Measurements from ENCODE around the gene CKLF. TPM values are rescaled to one million over a fixed set of nuclear protein-coding genes. Genes with fewer than 3 reads are reported as not detected.

The CKLF gene
- polyA plus RNA-seq, 1 of the 3 experiments (the other 2 are of a cell fraction) = 211 TPM

- no peak for TF ChIP-seq FOXJ3 (CRISPR knock-in tag; IDR thresholded peaks at IDR 0.05)
- no peak for TF ChIP-seq ELF1 (IDR thresholded peaks at IDR 0.05)
- peak; percentile 73; the same call in 1 of the 2 replicates for TF ChIP-seq SIN3A (IDR thresholded peaks at IDR 0.05; ENCODE audit: borderline replicate concordance, low read depth, low read length)
- TF ChIP-seq MXI1 (IDR thresholded peaks at IDR 0.05; ENCODE audit: low read depth, low read length) = peak; percentile 89; the same call in 1 of the 2 replicates
- no peak for TF ChIP-seq NRF1 (IDR thresholded peaks at IDR 0.05; ENCODE audit: low read depth, low read length)
- peak; percentile 51; the same call in 1 of the 2 replicates for TF ChIP-seq TCF12 (IDR thresholded peaks at IDR 0.05)
- TF ChIP-seq CHD2 (IDR thresholded peaks at IDR 0.05; ENCODE audit: low read length, partially characterized antibody) = peak; percentile 28
These were observed 56.1 kb downstream of the CKLF start (continued) for GRCh38 chr16:66608241-66609138.

GRCh38 chr16:66609139-66609510, 56.7 kb downstream of the CKLF start:
- Histone ChIP-seq H3K9me2 (no peaks in the 10 kb centered on the region), H3K9me3 (no peaks in the 10 kb centered on the region), H3F3A (replicated peaks; ENCODE audit: insufficient read depth) (peaks cover 13% of the 10 kb centered on the region), H3K4me2 (peak overlapping the region; percentile 38; the same call in 1 of the 2 replicates), H3K27me3 (ENCODE audit: insufficient read depth) (no peaks in the 10 kb centered on the region), H4K20me1 (ENCODE audit: insufficient read depth) (peaks cover 24% of the 10 kb centered on the region; the same call in 1 of the 2 replicates), H3K27ac (ENCODE audit: low read depth in 2 of 2, low read length in 1 of 2) (peak overlapping the region; percentile 36 to 38; a peak in 3 of 4 replicates), H3K4me1 (ENCODE audit: control insufficient read depth in 1 of 2, insufficient read depth in 2 of 2, low read depth in 1 of 2, low read length in 1 of 2) (peaks cover 5 to 19% of the 10 kb centered on the region in 2 experiments; a peak in 3 of 4 replicates), H3K36me3 (replicated peaks in 1 of 2; ENCODE audit: control insufficient read depth in 1 of 2, insufficient read depth in 2 of 2, low read length in 1 of 2) (peaks cover 24 to 46% of the 10 kb centered on the region in 2 experiments), H3K4me3 (ENCODE audit: low read depth in 2 of 2, low read length in 1 of 2) (no peak overlapping the region), H3K9ac (no peak overlapping the region), H2AFZ (ENCODE audit: low read depth) (no peak overlapping the region), H3K79me2 (ENCODE audit: insufficient read depth) (peaks cover 58% of the 10 kb centered on the region)
- DNase-seq = no peak
- POLR2A ChIA-PET = interaction anchor here (1.3 kb wide), 1 partner anchor 52 kb away, joined by 5 read pairs; no protein-coding TSS in a partner anchor
- 92% methylated on average over 9 of the region's 12 CpGs for WGBS (ENCODE audit: low lambda C conversion rate)
- CTCF ChIA-PET = interaction anchor here (0.5 to 6.5 kb wide), 51 partner anchors 10 to 800 kb away, joined by 3 to 68 read pairs (median 5); partner anchors contain the start of genes CKLF, CMTM2 and NAE1
- no peak for TF ChIP-seq USF2 (IDR thresholded peaks at IDR 0.05; ENCODE audit: borderline replicate concordance, low read depth, low read length)
- TF ChIP-seq RCOR1 (IDR thresholded peaks at IDR 0.05; ENCODE audit: low read length) = no peak
- no peak for TF ChIP-seq TCF12 (IDR thresholded peaks at IDR 0.05)
- TF ChIP-seq EZH2phosphoT487 (IDR thresholded peaks at IDR 0.05; ENCODE audit: borderline replicate concordance, low read depth) = no peak
- TF ChIP-seq TAF1 (IDR thresholded peaks at IDR 0.05; ENCODE audit: borderline replicate concordance, low read depth, low read length) = no peak
- TF ChIP-seq FOSL2 (IDR thresholded peaks at IDR 0.05; ENCODE audit: borderline replicate concordance, low read depth) = no peak
- no peak for TF ChIP-seq GABPA (IDR thresholded peaks at IDR 0.05; ENCODE audit: low read depth)
- TF ChIP-seq MAX (IDR thresholded peaks at IDR 0.05; ENCODE audit: low read depth) = no peak
- TF ChIP-seq IRF3 (IDR thresholded peaks at IDR 0.05; ENCODE audit: low read depth, low read length) = no peak
- TF ChIP-seq TEAD4 (IDR thresholded peaks at IDR 0.05; ENCODE audit: borderline replicate concordance, insufficient read depth) = no peak
- no peak for TF ChIP-seq MEF2A (IDR thresholded peaks at IDR 0.05; ENCODE audit: borderline replicate concordance, low read depth)
- TF ChIP-seq FOXM1 (IDR thresholded peaks at IDR 0.05; ENCODE audit: low read depth) = no peak
- TF ChIP-seq RAD21 (IDR thresholded peaks at IDR 0.05; ENCODE audit: low read length) = no peak
- TF ChIP-seq PBX3 (IDR thresholded peaks at IDR 0.05) = no peak
- TF ChIP-seq EP300 (IDR thresholded peaks at IDR 0.05; ENCODE audit: borderline replicate concordance in 1 of 2, low read depth in 1 of 2, low read length in 1 of 2) = no peak
- no peak for TF ChIP-seq SIN3A (IDR thresholded peaks at IDR 0.05; ENCODE audit: borderline replicate concordance, low read depth, low read length)
- no peak for TF ChIP-seq CHD2 (IDR thresholded peaks at IDR 0.05; ENCODE audit: low read length, partially characterized antibody)

All from SK-N-SH (cell line).